A549 (cell line): Measurements from ENCODE around the gene ATP10B. TPM values are rescaled to one million over a fixed set of nuclear protein-coding genes. Genes with fewer than 3 reads are reported as not detected.

Experiments used
- ATAC-seq, 2 experiments: fragments of 200-7000 bp in 1 of 2; fragments of >200 bp in 1 of 2; cut with Nextera tagmentation in 1 of 2; cut with Tn5 transposase in 1 of 2; 3 replicates each; pipeline versions ENCODE4 v1.8.0 to v1.9.1; 2018 to 2020; ENCODE audit warnings: mild to moderate bottlenecking in 1 of 2, moderate library complexity in 1 of 2
- CTCF ChIA-PET: fragments of 300-600 bp; sonication (Branson Sonifier 250); formaldehyde crosslinking; extraction: SDS; loops from one replicate; lab custom pipeline; 2021; ENCODE audit warnings: antibody characterized with exemption, inconsistent platforms; lab: Yijun Ruan, JAX
- POLR2A ChIA-PET: fragments of 350-600 bp; formaldehyde crosslinking; extraction: SDS; loops from one replicate; lab custom pipeline; 2021; ENCODE audit warnings: antibody characterized with exemption, inconsistent platforms; lab: Yijun Ruan, JAX
- DNase-seq, 2 experiments: peaks; one replicate each; pipeline versions ENCODE4 v3.0.0 to v3.0.0-alpha.2; 2011 to 2016; ENCODE audit warnings: low read depth in 1 of 2, low spot score in 1 of 2
- FAIRE-seq: peaks from 2 replicates; lab custom pipeline; 2011; peaks lifted over from hg19 to GRCh38; lab: Jason Lieb, UNC
- H3K27ac ChIP-seq, 2 experiments: fragments of >200 bp; sonication (Bioruptor Twin); formaldehyde crosslinking; 3 replicates each; pipeline ENCODE4 v1.5.1; 2016 to 2017
- H3K4me1 ChIP-seq: fragments of >200 bp; sonication (Bioruptor Twin); formaldehyde crosslinking; 3 replicates; pipeline ENCODE4 v1.6.1; 2016
- H3K4me2 ChIP-seq: fragments of >200 bp; sonication (Bioruptor Twin); formaldehyde crosslinking; 3 replicates; pipeline ENCODE4 v1.6.1; 2016
- H3K4me3 ChIP-seq: fragments of >200 bp; sonication (Bioruptor Twin); formaldehyde crosslinking; 3 replicates; pipeline ENCODE4 v1.5.1; 2016
- H3K9me3 ChIP-seq: fragments of >200 bp; sonication (Bioruptor Twin); formaldehyde crosslinking; 3 replicates; pipeline ENCODE4 v1.6.1; 2016
- BCL3 ChIP-seq: fragments of >200 bp; sonication (Bioruptor Twin); formaldehyde crosslinking; IDR thresholded peaks from 3 replicates; pipeline ENCODE4 v1.6.1; 2016
- BHLHE40 ChIP-seq: IDR thresholded peaks from 2 replicates; pipeline ENCODE4 v1.6.1; 2012; ENCODE audit warnings: low read depth, low read length, inconsistent platforms
- CBX2 ChIP-seq: fragments of 200-600 bp; sonication (generic); IDR thresholded peaks from 2 replicates; pipeline ENCODE4 v1.6.1; 2016; ENCODE audit warnings: low read depth, mild to moderate bottlenecking, borderline replicate concordance
- CHD4 ChIP-seq: fragments of 200-600 bp; sonication (generic); IDR thresholded peaks from 2 replicates; pipeline ENCODE4 v1.6.1; 2016; ENCODE audit warnings: antibody characterized with exemption, mild to moderate bottlenecking, borderline replicate concordance
- EP300 ChIP-seq, 2 experiments: fragments of >200 bp; sonication (Bioruptor Twin); formaldehyde crosslinking; IDR thresholded peaks; 2 replicates in 1 of 2; 3 replicates in 1 of 2; pipeline ENCODE4 v1.6.1; 2016 to 2017
- FOSL2 ChIP-seq, 2 experiments: fragments of 450-650 bp in 1 of 2; fragments of >200 bp in 1 of 2; sonication (Bioruptor Twin) in 1 of 2; formaldehyde crosslinking; IDR thresholded peaks; 2 replicates each; pipeline versions ENCODE4 v1.5.0 to v1.6.1; 2016 to 2020; ENCODE audit warnings: mild to moderate bottlenecking in 1 of 2, moderate library complexity in 1 of 2
- GATA3 ChIP-seq: IDR thresholded peaks from 2 replicates; pipeline ENCODE4 v1.6.1; 2012; ENCODE audit warnings: borderline replicate concordance
- HOXA7 ChIP-seq: fragments of 250-450 bp; sonication (Bioruptor Pico); IDR thresholded peaks from 2 replicates; pipeline ENCODE4 v1.5.0; 2020; ENCODE audit warnings: mild to moderate bottlenecking, moderate library complexity
- HOXB13 ChIP-seq: fragments of 250-450 bp; sonication (Bioruptor Pico); IDR thresholded peaks from 2 replicates; pipeline ENCODE4 v1.5.0; 2020; ENCODE audit warnings: low read depth, mild to moderate bottlenecking, moderate library complexity
- KDM1A ChIP-seq: fragments of 200-600 bp; sonication (generic); IDR thresholded peaks from 2 replicates; pipeline ENCODE4 v1.6.1; 2016; ENCODE audit warnings: low read depth, mild to moderate bottlenecking
- KDM5A ChIP-seq: fragments of 200-600 bp; sonication (generic); IDR thresholded peaks from 2 replicates; pipeline ENCODE4 v1.6.1; 2016; ENCODE audit warnings: antibody characterized with exemption, mild to moderate bottlenecking
- NFE2L2 ChIP-seq: fragments of 150-350 bp; conservative IDR thresholded peaks from 2 replicates; pipeline ENCODE4 v1.6.1; 2014; ENCODE audit warnings: low read length
- RARB ChIP-seq: fragments of 250-450 bp; sonication (Bioruptor Pico); IDR thresholded peaks from 2 replicates; pipeline ENCODE4 v1.8.0; 2021; ENCODE audit warnings: mild to moderate bottlenecking, moderate library complexity
- RCOR1 ChIP-seq: fragments of 150-350 bp; IDR thresholded peaks from 2 replicates; pipeline ENCODE4 v1.6.1; 2014; ENCODE audit warnings: antibody characterized with exemption, low read length, low read depth
- REST ChIP-seq: fragments of 200-600 bp; sonication (generic); IDR thresholded peaks from 2 replicates; pipeline ENCODE4 v1.6.1; 2016; ENCODE audit warnings: antibody characterized with exemption, mild to moderate bottlenecking, moderate library complexity
- TP53 ChIP-seq: fragments of 250-450 bp; sonication (Bioruptor Pico); IDR thresholded peaks from 2 replicates; pipeline ENCODE4 v1.5.0; 2021; ENCODE audit warnings: mild to moderate bottlenecking, moderate library complexity
- USF2 ChIP-seq: fragments of 450-650 bp; IDR thresholded peaks from 2 replicates; pipeline ENCODE4 v1.6.1; 2014; ENCODE audit warnings: antibody characterized with exemption
- ZC3H11A ChIP-seq: fragments of 450-650 bp; IDR thresholded peaks from 2 replicates; pipeline ENCODE4 v1.6.1; 2014; ENCODE audit warnings: antibody characterized with exemption, mild to moderate bottlenecking
- ZFP36 ChIP-seq: fragments of 450-650 bp; IDR thresholded peaks from 2 replicates; pipeline ENCODE4 v1.6.1; 2014; ENCODE audit warnings: borderline replicate concordance; ENCODE audit not compliant: partially characterized antibody
- ZNF302 ChIP-seq: fragments of 250-450 bp; sonication (Bioruptor Pico); IDR thresholded peaks from 2 replicates; pipeline ENCODE4 v1.9.0; 2021; ENCODE audit warnings: inconsistent platforms, mild to moderate bottlenecking, moderate library complexity
- WGBS: methylation state at CpG from one replicate; pipeline ENCODE4 v1.1.6; 2017; ENCODE audit errors: missing lambda C conversion rate; 5-methylcytosine and 5-hydroxymethylcytosine counted together
- polyA plus RNA-seq, 4 experiments: library from polyadenylated mRNA; depleted of rRNA in 3 of 4; stranded (reverse); fragments of >200 nt; fragmentation: RNase III in 1 of 4; extraction: RNeasy Plus Mini Kit Qiagen cat#74134 plus additional on column Dnase treatment in 1 of 4; gene quantifications; 2 replicates in 3 of 4; 3 replicates in 1 of 4; pipeline ENCODE4 v1.2.3, GENCODE V29; 2011 to 2017

Gene ATP10B
- polyA plus RNA-seq, 2 of the 4 experiments (the other 2 are of a cell fraction): not detected

GRCh38 chr5:160555581-160555970 lies 296.4 kb downstream of the ATP10B start:
- H3K4me3 ChIP-seq: no peak overlapping the region
- TF ChIP-seq HOXA7 (CRISPR knock-in tag): no peak
- no peak for TF ChIP-seq REST
- TF ChIP-seq KDM5A: no peak
- no peak for TF ChIP-seq RARB (CRISPR knock-in tag)
- no peak for TF ChIP-seq KDM1A
- no peak for TF ChIP-seq ZNF302
- no peak for TF ChIP-seq USF2
- POLR2A ChIA-PET: no interaction called here
- CTCF ChIA-PET: no interaction called here
- no peak overlapping the region for H3K27ac ChIP-seq
- no peaks in the 10 kb centered on the region for H3K9me3 ChIP-seq
- no peak overlapping the region for H3K4me2 ChIP-seq
- no peak for ATAC-seq
- no peaks in the 10 kb centered on the region for H3K4me1 ChIP-seq
- no peak for FAIRE-seq
- DNase-seq: no peak
- WGBS: 50% methylated on average over 3 of the region's 3 CpGs

- POLR2A ChIA-PET: no interaction called here
- Histone ChIP-seq H3K27ac (no peak overlapping the region), H3K4me3 (no peak overlapping the region), H3K4me1 (no peaks in the 10 kb centered on the region), H3K9me3 (no peaks in the 10 kb centered on the region)
- ATAC-seq (no peak), FAIRE-seq (no peak)
- CTCF ChIA-PET: no interaction called here
- TF ChIP-seq EP300 (IDR thresholded peaks at IDR 0.05) (no peak), BHLHE40 (no peak), GATA3 (no peak), TP53 (CRISPR knock-in tag) (no peak)
- TF ChIP-seq, all 56 proteins: peak for 0
- DNase-seq: no peak
- H3K4me2 ChIP-seq: no peak overlapping the region
Observed at GRCh38 chr5:160550075-160550474, 301.9 kb downstream of the ATP10B start.

- 16% methylated on average over 4 of the region's 4 CpGs for WGBS
- no peak overlapping the region for H3K4me2 ChIP-seq
- ATAC-seq: no peak
- FAIRE-seq: no peak
- DNase-seq: no peak
- POLR2A ChIA-PET: no interaction called here
- no peak for TF ChIP-seq ZFP36
- no peak for TF ChIP-seq HOXB13
- no peak for TF ChIP-seq RARB (CRISPR knock-in tag)
- H3K9me3 ChIP-seq: no peaks in the 10 kb centered on the region
- no peak overlapping the region for H3K27ac ChIP-seq
- H3K4me3 ChIP-seq: no peak overlapping the region
- no peaks in the 10 kb centered on the region for H3K4me1 ChIP-seq
- CTCF ChIA-PET: no interaction called here
Observed at GRCh38 chr5:160548949-160549645, 302.9 kb downstream of the ATP10B start.

- CTCF ChIA-PET: no interaction called here
- no peak overlapping the region for H3K27ac ChIP-seq
Observed at GRCh38 chr5:160547872-160548271, 304.1 kb downstream of the ATP10B start.

More at GRCh38 chr5:160547872-160548271, 304.1 kb downstream of the ATP10B start:
- ATAC-seq: no peak
- no peaks in the 10 kb centered on the region for H3K4me1 ChIP-seq
- no peak for DNase-seq
- TF ChIP-seq BCL3 (no peak), ZNF302 (no peak), RCOR1 (no peak), NFE2L2 (no peak), CBX2 (no peak), ZC3H11A (no peak), CHD4 (no peak), FOSL2 (IDR thresholded peaks at IDR 0.05) (no peak), FOSL2 (CRISPR knock-in tag; IDR thresholded peaks at IDR 0.05) (no peak), ZFP36 (no peak), HOXB13 (no peak), KDM1A (no peak), REST (no peak), GATA3 (no peak)
- H3K4me2 ChIP-seq: no peak overlapping the region
- no peak for FAIRE-seq
- no peak overlapping the region for H3K4me3 ChIP-seq
- 47% methylated on average over 1 of the region's 1 CpG for WGBS
- POLR2A ChIA-PET: no interaction called here
- H3K9me3 ChIP-seq: no peaks in the 10 kb centered on the region
